ENCODE data around the gene AUTS2.

AUTS2 gene

DNA sequence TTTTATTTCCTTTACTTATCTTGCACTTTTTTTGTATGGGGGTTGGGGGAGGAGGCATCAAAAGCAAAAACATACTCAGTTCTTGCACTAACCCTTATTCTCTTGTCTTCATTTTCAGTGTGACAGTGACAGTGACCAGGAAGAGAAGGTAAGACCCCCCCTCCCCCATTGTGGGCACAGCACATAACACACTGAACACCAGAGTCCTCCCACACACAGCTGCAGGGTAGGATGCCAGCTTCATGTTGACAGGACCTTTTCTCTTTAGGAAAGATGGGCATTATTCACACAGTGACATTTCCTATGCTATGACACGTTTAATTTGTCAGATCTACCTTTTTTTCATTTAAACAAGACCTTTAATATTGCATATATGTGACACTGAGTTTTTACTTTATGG lies 837.4 kb downstream of the AUTS2 start:
- Histone ChIP-seq H3K27me3 (ENCODE audit: insufficient read depth, low read length) (no peaks in the 10 kb centered on the region), H2AFZ (ENCODE audit: low read length) (no peak overlapping the region), H3K9me2 (ENCODE audit: low read depth, low read length) (no peaks in the 10 kb centered on the region), H3K9ac (ENCODE audit: low read length) (no peak overlapping the region), H3K4me1 (ENCODE audit: insufficient read depth, low read length, severe bottlenecking) (peaks cover 31% of the 10 kb centered on the region), H3K27ac (ENCODE audit: low read depth, low read length, poor library complexity, severe bottlenecking) (peak overlapping the region; percentile 47), H3K4me2 (ENCODE audit: low read length) (no peak overlapping the region), H3K9me3 (ENCODE audit: low read length) (no peaks in the 10 kb centered on the region), H3K36me3 (ENCODE audit: insufficient read depth, low read length) (no peaks in the 10 kb centered on the region; the same call in 1 of the 2 replicates), H3F3A (ENCODE audit: insufficient read depth, low read length) (no peaks in the 10 kb centered on the region), H4K20me1 (ENCODE audit: insufficient read depth, low read length) (no peaks in the 10 kb centered on the region), H3K79me2 (ENCODE audit: insufficient read depth, low read length) (no peaks in the 10 kb centered on the region), H3K4me3 (ENCODE audit: low read depth, low read length, poor library complexity, severe bottlenecking) (no peak overlapping the region)
- TF ChIP-seq, protein P1, sequence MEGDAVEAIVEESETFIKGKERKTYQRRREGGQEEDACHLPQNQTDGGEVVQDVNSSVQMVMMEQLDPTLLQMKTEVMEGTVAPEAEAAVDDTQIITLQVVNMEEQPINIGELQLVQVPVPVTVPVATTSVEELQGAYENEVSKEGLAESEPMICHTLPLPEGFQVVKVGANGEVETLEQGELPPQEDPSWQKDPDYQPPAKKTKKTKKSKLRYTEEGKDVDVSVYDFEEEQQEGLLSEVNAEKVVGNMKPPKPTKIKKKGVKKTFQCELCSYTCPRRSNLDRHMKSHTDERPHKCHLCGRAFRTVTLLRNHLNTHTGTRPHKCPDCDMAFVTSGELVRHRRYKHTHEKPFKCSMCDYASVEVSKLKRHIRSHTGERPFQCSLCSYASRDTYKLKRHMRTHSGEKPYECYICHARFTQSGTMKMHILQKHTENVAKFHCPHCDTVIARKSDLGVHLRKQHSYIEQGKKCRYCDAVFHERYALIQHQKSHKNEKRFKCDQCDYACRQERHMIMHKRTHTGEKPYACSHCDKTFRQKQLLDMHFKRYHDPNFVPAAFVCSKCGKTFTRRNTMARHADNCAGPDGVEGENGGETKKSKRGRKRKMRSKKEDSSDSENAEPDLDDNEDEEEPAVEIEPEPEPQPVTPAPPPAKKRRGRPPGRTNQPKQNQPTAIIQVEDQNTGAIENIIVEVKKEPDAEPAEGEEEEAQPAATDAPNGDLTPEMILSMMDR (IDR thresholded peaks at IDR 0.05; ENCODE audit: low read length) = no peak
- no peak for TF ChIP-seq EZH2 (IDR thresholded peaks at IDR 0.05; ENCODE audit: borderline replicate concordance, low read length)

DNA sequence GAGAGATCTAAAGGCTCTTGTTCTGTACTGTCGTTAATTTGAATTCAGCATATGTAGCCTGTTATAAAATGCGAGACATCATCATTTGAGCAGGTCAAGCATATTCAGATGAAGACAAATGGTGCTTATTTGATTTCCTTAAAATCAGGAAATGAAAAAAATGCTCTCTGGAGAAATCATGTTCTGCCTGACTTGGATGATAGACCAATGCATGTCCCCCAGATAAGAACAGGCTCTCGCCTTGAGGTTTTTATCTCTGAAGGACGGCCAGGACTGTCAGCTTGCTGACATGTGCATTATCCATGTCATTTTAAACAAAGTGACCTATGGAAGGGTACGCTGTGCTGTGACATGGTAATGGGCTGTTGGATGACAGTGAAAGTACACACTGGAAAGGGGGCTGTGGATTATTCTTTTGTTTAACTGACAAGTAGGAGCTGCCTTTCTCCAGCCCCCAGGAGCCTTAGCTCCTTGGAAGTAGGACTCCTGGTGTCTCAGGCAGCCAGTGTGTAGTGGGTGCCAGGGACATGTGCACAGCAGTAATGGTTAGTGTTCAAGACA lies 838.6 kb downstream of the AUTS2 start:
- Histone ChIP-seq H2AFZ (ENCODE audit: low read length) (no peak overlapping the region), H3K4me3 (ENCODE audit: low read depth, low read length, poor library complexity, severe bottlenecking) (no peak overlapping the region), H3K4me2 (ENCODE audit: low read length) (no peak overlapping the region), H3K79me2 (ENCODE audit: insufficient read depth, low read length) (no peaks in the 10 kb centered on the region), H3K9me2 (ENCODE audit: low read depth, low read length) (no peaks in the 10 kb centered on the region), H4K20me1 (ENCODE audit: insufficient read depth, low read length) (no peaks in the 10 kb centered on the region), H3K27me3 (ENCODE audit: insufficient read depth, low read length) (no peaks in the 10 kb centered on the region), H3K9ac (ENCODE audit: low read length) (no peak overlapping the region), H3K36me3 (ENCODE audit: insufficient read depth, low read length) (no peaks in the 10 kb centered on the region; the same call in 1 of the 2 replicates), H3F3A (ENCODE audit: insufficient read depth, low read length) (no peaks in the 10 kb centered on the region), H3K9me3 (ENCODE audit: low read length) (no peaks in the 10 kb centered on the region), H3K4me1 (ENCODE audit: insufficient read depth, low read length, severe bottlenecking) (peaks cover 31% of the 10 kb centered on the region), H3K27ac (ENCODE audit: low read depth, low read length, poor library complexity, severe bottlenecking) (no peak overlapping the region)
- no peak for TF ChIP-seq EZH2 (IDR thresholded peaks at IDR 0.05; ENCODE audit: borderline replicate concordance, low read length)
- TF ChIP-seq, protein P1 (IDR thresholded peaks at IDR 0.05; ENCODE audit: low read length) = no peak

DNA sequence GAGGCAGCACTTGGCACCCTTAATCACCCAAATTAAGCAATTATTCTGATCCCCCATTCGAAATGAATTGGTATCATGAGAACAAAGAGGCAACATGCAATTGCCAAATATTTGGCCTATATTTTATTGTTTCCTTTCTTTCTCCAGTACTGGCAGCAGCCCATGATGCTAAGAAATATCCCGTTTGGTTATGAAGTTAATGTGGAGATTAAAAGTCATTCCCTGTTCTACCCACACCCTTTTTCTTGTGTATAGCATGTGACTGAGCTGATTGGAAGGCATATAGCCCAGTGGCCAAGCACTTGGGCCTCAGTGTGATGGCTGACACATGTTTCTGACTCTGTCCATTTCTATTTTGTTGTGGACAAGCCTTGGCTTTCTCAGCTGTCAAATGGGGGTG lies 841.4 kb downstream of the AUTS2 start:
- Histone ChIP-seq H3K4me2 (ENCODE audit: low read length) (no peak overlapping the region), H3K4me3 (ENCODE audit: low read depth, low read length, poor library complexity, severe bottlenecking) (no peak overlapping the region), H3F3A (ENCODE audit: insufficient read depth, low read length) (no peaks in the 10 kb centered on the region), H2AFZ (ENCODE audit: low read length) (no peak overlapping the region), H4K20me1 (ENCODE audit: insufficient read depth, low read length) (no peaks in the 10 kb centered on the region), H3K9me3 (ENCODE audit: low read length) (no peaks in the 10 kb centered on the region), H3K79me2 (ENCODE audit: insufficient read depth, low read length) (no peaks in the 10 kb centered on the region), H3K27ac (ENCODE audit: low read depth, low read length, poor library complexity, severe bottlenecking) (no peak overlapping the region), H3K4me1 (ENCODE audit: insufficient read depth, low read length, severe bottlenecking) (peaks cover 16% of the 10 kb centered on the region), H3K36me3 (ENCODE audit: insufficient read depth, low read length) (no peaks in the 10 kb centered on the region; the same call in 1 of the 2 replicates), H3K27me3 (ENCODE audit: insufficient read depth, low read length) (no peaks in the 10 kb centered on the region), H3K9me2 (ENCODE audit: low read depth, low read length) (no peaks in the 10 kb centered on the region), H3K9ac (ENCODE audit: low read length) (no peak overlapping the region)
- no peak for TF ChIP-seq EZH2 (IDR thresholded peaks at IDR 0.05; ENCODE audit: borderline replicate concordance, low read length)
- TF ChIP-seq, protein P1 (IDR thresholded peaks at IDR 0.05; ENCODE audit: low read length) = no peak

Data from OCI-LY1 (cell line).